Mesothelial cell of epicardium (in vitro differentiated cells): Measurements from ENCODE around the gene ITPR2. TPM values are rescaled to one million over a fixed set of nuclear protein-coding genes. Genes with fewer than 3 reads are reported as not detected.

Experiments
- DNase-seq, 2 experiments: peaks; one replicate each; pipeline ENCODE4 v3.0.0; 2021; ENCODE audit warnings: low spot score in 2 of 2; ENCODE audit not compliant: unreplicated experiment in 2 of 2
- H3K27ac Mint-ChIP-seq: 2 replicates; pipeline ENCODE4 v1.8.0; 2021; ENCODE audit warnings: mixed read lengths
- H3K27me3 Mint-ChIP-seq: 2 replicates; pipeline ENCODE4 v1.8.0; 2021; ENCODE audit warnings: low read depth, mixed read lengths
- H3K36me3 Mint-ChIP-seq: 2 replicates; pipeline ENCODE4 v1.8.0; 2021; ENCODE audit warnings: mixed read lengths
- H3K4me1 Mint-ChIP-seq: 2 replicates; pipeline ENCODE4 v1.8.0; 2021; ENCODE audit warnings: mixed read lengths
- H3K4me3 Mint-ChIP-seq: 2 replicates; pipeline ENCODE4 v1.8.0; 2021; ENCODE audit warnings: mild to moderate bottlenecking, moderate library complexity, mixed read lengths
- H3K9me3 Mint-ChIP-seq: 2 replicates; pipeline ENCODE4 v1.8.0; 2021; ENCODE audit warnings: mixed read lengths
- CTCF ChIP-seq: fragments of 200-600 bp; sonication (generic); IDR thresholded peaks from one replicate; pipeline ENCODE4 v1.5.0; 2021; ENCODE audit warnings: antibody characterized with exemption; ENCODE audit not compliant: unreplicated experiment
- total RNA-seq: library from RNA; stranded (reverse); gene quantifications from 3 replicates; pipeline ENCODE4 v1.2.1, GENCODE V29; 2021

The ITPR2 gene
- total RNA-seq, 1 donor from 2014 or later: 62.3 TPM

GRCh38 chr12:26817183-26817591, 15.8 kb downstream of the ITPR2 start:
- Mint-ChIP-seq H3K27ac (peak overlapping the region; percentile 26), H3K9me3 (no peaks in the 10 kb centered on the region), H3K27me3 (no peaks in the 10 kb centered on the region), H3K36me3 (peaks cover 1% of the 10 kb centered on the region), H3K4me1 (peaks cover 18% of the 10 kb centered on the region), H3K4me3 (no peak overlapping the region)
- no peak for TF ChIP-seq CTCF
- no peak for DNase-seq

- no peak overlapping the region for H3K27ac Mint-ChIP-seq
- H3K27me3 Mint-ChIP-seq: no peaks in the 10 kb centered on the region
- no peaks in the 10 kb centered on the region for H3K9me3 Mint-ChIP-seq
- no peak overlapping the region for H3K4me3 Mint-ChIP-seq
- no peak for TF ChIP-seq CTCF
- no peak for DNase-seq
- H3K4me1 Mint-ChIP-seq: peaks cover 25% of the 10 kb centered on the region
- peaks cover 1% of the 10 kb centered on the region for H3K36me3 Mint-ChIP-seq
Observed at GRCh38 chr12:26813812-26814211, 19.2 kb downstream of the ITPR2 start.

- no peaks in the 10 kb centered on the region for H3K27me3 Mint-ChIP-seq
- peak overlapping the region; percentile 74 for H3K27ac Mint-ChIP-seq
- H3K36me3 Mint-ChIP-seq: peaks cover 1% of the 10 kb centered on the region
- H3K9me3 Mint-ChIP-seq: no peaks in the 10 kb centered on the region
- TF ChIP-seq CTCF: no peak
- no peak for DNase-seq
- H3K4me1 Mint-ChIP-seq: peaks cover 18% of the 10 kb centered on the region
- no peak overlapping the region for H3K4me3 Mint-ChIP-seq
Observed at GRCh38 chr12:26810330-26810729, 22.7 kb downstream of the ITPR2 start.

- Mint-ChIP-seq H3K4me1 (peaks cover 18% of the 10 kb centered on the region), H3K27ac (peak overlapping the region; percentile 44), H3K4me3 (no peak overlapping the region)
Observed at GRCh38 chr12:26809611-26810285, 23.2 kb downstream of the ITPR2 start.

GRCh38 chr12:26808766-26809476, 24.1 kb downstream of the ITPR2 start:
- H3K36me3 Mint-ChIP-seq: peaks cover 1% of the 10 kb centered on the region
- peaks cover 18% of the 10 kb centered on the region for H3K4me1 Mint-ChIP-seq
- H3K9me3 Mint-ChIP-seq: no peaks in the 10 kb centered on the region
- H3K4me3 Mint-ChIP-seq: no peak overlapping the region
- DNase-seq: no peak
- peak overlapping the region; percentile 44 for H3K27ac Mint-ChIP-seq
- no peaks in the 10 kb centered on the region for H3K27me3 Mint-ChIP-seq
- no peak for TF ChIP-seq CTCF

More at GRCh38 chr12:26809611-26810285, 23.2 kb downstream of the ITPR2 start:
- H3K9me3 Mint-ChIP-seq: no peaks in the 10 kb centered on the region
- H3K27me3 Mint-ChIP-seq: no peaks in the 10 kb centered on the region
- no peak for DNase-seq
- no peak for TF ChIP-seq CTCF
- H3K36me3 Mint-ChIP-seq: peaks cover 1% of the 10 kb centered on the region
